Activated naive CD4-positive, alpha-beta T cell treated with anti-CD3 and anti-CD28 coated beads, Interleukin-2, amount 50 U/mL, for 16 hours (primary cell): ENCODE data around the gene TTN.

Experiments
- DNase-seq: peaks from one replicate; pipeline ENCODE4 v3.0.0-alpha.2; 2020

TTN gene

DNA sequence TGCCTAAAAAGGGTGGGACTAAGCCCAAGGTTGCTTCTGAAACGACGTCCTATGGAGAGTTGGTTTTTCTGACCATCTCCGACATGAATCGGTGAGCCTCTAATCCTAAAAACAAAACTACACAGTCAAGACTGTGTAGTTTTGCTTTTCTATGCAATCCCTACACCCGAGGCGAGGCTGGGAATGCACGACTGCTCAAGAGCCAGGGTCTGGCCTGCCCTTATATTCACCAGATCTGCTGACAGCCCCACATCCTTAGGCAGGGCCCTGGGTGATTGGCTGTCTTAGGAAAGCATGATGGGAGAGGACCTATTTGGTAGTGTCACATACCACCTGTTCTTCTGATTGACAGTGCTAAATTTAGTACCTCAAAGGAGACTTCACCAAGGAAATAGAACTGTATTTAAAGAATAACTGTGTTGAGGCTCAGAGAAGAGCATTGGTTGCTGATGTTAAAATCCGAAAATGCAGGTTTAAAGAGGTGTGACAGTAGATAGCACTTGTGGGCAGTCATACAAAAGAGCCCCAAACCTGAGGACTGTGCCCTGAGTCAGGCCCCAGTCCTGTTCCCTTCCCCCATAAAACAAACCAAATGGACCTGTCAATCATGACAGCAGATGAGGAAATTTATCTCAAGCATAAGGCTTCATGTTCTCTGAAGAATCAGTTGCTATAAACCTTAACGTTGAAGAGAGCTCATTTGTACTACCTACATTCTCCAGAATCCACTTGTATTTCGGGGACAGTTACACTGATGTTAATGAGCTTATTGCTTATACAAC, at the start of gene TTN:
Gene TTN (minus strand): TSS at position 197 of the 782 bp plus-strand sequence. CDS start 2,781 bp downstream, outside the sequence.
- no peak for DNase-seq

DNA sequence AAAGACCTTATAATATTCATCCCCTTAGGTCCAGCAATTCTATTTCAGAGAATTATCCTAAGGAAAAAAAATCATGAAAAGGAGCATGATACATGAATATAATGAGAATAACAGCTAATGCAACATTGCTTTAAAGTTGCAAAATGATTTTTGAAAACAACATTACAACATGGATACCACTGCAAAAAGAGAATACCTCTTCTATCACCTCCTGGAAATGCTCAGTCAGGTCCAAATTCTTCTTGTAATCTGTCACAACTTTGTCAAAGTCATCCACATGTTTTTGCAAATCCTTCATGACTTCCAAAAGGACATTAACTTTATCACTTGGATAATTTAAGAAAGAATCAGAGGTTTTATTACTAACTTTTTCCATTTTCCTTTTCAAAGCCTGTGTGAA, 47.9 kb upstream of the TTN start:
- no peak for DNase-seq

GRCh38 chr2:178848335-178848734, 41.1 kb upstream of the TTN start:
- DNase-seq = no peak

- DNase-seq = no peak
Measured at GRCh38 chr2:178846458-178846802, 39.2 kb upstream of the TTN start.

DNA sequence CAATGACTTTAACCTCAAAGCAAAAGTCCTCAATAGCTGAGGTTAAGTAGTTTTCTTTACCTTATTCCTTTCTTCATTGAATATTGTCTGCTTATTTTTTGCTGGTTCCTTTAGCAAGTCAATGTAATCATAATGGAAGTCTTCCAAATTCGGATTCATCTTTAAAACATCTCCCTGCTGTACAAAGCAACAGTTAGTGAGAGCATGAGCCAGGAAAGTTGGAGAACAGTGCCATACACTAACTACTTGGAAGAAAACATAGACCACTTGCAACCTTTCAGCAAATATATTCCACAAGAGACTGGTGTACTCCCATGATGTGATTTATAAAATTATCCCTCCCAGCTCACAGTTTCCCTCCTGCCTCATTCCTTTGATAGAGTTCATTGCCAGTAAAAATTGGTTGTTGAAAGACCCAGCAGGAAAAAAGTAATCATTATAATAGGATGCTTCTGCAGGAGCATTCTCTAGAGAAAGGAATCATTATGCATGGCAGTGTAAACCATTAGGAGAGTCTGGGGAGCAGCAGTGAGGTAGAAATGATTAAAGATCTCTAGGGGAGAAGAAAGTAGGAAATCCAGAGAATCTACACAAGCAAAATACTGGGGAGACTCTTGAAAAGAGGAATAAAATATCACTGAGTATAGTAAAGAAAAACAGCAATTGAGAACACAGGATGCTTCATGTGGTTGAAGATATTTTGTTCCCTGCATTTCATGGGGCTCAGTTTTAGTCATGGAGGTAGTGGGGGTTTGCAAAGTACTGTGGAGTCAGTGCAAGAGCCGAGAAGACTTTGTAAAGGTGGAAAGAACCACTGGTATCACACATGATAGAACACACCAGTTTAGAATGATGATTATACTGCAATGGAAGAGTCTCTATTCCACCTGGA, 38.6 kb upstream of the TTN start:
- no peak for DNase-seq

GRCh38 chr2:178844701-178845100, 37.5 kb upstream of the TTN start:
- no peak for DNase-seq

GRCh38 chr2:178844269-178844668, 37.0 kb upstream of the TTN start:
- no peak for DNase-seq

DNA sequence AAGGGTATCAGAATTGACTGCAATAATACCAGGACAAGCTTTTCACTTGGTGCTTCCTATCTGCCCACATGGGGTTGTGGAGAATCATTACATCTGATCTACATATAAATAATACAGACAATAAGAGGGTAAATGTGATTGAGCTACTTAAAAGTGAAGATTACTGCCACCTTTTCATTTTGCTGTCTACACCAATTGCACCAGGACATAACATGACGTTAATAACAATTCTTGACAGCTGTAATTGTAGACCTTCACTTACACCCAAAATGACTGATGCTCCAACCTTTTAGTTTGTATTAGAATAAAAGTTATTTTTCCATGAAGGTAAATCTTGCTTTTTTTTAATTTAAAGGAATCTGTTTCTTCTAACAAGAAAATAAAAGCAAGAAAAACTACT, 36.5 kb upstream of the TTN start:
- no peak for DNase-seq

DNA sequence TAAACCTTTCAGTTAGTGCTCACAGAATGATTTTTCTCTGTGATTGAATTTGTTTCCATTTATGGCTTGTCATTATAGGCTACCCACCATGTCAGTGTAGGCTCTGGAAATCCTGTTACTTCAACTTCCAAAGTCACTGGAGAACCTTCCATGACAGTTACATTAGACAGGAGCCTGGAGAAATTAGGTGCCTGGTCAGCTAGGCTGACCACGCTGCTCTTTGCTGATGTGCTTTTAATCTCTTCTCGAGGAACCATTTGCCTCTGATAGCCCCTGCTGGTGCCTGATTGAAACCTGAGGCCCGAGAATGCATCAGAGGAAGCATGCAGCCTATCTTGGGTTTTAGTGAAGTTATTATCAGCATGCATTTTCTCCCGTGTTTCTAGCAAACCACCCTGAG, 29.6 kb upstream of the TTN start:
- no peak for DNase-seq

GRCh38 chr2:178834086-178834485, 26.9 kb upstream of the TTN start:
- DNase-seq = no peak

DNA sequence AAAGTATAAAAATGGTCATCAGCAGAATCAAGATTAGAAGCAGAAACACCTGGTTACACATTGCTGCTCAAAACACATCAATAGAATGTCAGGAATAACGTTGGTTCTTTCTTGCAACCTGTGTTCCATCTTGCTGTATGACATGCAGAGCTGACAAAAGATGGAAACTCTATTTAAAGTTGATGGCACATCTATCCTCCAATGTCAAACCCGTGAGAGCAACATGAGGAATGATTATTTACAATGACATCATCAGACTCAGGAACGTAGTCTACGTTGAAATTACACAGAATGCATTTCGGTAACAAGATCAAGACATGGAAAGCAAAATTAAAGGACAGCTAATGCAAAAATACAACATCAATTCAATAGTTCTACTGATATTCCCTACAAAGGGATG, 26.2 kb upstream of the TTN start:
- DNase-seq = no peak

DNA sequence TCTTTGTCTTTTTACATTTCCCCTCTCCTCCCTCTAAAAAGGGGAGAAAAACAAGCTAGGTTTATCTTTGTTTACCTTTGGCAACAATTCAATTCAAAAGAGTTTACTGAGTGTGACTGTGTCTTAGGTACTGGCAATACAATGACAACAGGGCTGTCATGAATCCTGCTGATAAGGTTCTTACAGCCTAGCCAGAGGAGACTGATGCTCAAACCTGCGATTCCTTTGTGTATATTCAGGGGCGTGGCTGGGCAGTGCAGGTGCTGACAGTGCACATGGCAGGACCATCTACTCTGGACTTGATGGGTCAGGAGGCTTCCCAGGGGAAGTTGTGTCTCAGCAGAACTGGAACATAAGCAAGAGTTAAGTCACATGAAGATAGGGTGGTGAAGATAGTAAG, 23.2 kb upstream of the TTN start:
- no peak for DNase-seq

DNA sequence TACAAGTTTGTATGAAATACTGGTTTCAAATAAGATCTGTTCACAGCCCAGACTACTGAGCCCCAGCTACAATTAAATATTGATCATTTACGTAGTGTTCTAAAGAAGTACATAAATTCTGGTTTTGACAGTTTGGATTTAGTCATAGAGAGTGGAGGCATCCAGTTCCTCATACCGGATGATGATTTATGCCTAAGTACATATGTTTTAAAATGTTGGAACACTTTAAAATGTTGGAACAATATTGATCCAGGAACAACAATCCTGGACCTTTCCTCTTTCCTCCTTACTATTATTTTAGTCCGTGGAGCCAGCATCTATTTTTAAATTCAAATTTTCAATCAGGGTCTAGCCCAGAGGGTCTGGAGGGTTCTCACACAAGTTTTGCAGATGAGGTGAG, 22.8 kb upstream of the TTN start:
- no peak for DNase-seq

DNA sequence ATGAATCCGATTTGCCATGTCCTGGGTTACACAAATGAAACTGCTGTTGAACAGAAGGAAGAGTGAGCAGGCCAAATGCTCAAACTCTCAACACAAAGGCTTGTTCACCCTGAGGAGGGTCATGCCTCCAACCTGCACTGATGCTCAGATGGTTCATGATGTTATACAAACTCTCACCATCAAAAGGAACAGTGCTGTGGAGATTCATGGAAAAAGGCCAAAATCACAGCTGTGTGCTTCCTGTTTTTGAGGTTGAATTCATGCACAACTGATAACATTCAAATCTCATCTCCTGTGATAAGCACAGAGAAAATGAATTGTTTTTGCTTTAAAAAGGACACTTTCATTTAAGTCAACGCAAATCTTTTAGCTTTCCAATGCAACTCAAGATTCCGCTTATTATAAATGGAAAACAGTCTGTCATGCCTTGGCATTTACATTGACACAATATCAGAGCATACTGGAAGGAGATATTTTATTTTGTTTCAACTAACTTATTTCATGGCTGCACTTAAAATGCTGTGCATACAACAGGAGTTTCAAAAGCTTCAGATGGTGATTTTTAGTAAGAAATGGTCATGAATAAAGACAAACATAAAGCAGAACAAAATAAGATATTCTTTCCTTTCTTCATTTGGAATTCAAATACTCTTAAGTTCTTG, 22.2 kb upstream of the TTN start:
- DNase-seq = no peak

DNA sequence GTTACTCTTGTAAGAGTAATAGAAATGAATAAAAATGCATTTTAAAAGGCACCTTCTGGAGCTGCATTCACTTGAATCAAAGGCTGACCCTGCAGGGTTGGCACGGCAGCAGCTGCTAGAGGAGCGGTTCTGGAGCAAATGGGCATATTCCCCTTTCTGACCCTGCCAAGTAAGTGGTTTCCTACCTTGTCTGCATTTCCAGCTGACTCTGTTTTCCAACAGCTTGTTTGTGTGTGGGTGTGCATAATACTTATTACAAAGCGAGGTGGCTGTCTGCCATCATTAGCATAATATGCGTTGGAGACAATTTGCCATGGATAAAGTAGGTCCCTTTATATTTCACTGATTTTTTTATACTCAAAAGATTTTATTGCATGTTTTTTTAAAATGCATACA, 21.3 kb upstream of the TTN start:
- no peak for DNase-seq

DNA sequence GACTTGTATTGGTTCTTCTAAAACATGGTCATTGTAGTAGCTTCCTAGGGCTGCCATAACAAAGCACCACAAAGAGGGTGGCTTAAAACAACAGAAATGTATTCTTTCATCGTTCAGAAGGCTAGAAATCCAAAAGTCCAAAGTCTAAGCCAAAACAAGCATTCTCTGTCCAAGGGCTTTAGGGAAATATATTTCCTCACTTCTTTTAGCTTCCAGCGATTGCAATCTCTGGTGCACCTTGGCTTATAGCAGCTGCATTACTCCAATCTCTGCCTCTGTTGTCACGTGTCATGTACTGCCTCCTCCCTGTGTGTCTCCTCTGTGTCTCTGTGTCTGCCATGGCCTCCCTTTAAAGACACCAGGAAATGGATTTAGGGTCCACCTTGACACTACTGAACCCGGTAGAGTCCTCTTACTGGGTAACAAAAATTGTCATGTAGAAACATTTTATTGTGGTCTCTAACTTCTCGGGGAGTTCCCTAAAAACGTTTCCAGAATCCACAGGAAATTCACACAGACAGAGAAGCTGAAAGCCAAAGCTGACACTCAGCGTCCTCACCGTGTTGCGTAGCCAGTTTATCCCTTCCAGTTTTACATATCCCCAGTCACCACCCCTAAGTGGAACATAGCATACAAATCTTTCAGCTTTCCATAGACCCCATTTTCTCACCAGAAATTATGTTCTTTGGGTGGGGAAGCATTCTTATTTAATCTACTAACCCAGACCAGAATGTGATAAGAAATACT, 20.7 kb upstream of the TTN start:
- no peak for DNase-seq

DNA sequence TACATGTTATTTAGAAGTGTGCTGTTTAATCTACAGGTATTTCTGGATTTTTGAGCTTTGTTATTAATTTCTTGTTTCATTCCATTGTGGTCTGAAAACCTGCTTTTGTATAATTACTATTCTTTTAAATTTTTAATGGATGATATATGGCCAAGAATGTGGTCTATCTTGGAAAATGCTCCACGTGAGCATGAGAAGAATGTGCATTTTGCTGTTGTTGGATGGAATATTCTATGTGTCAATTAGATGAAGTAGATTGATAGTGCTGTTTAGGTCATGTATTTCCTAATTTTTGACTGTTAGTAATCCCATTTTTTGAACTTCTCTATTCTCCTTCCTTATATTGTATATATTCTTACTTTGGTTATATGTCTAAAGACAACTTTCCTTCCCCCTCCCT, 19.9 kb upstream of the TTN start:
- DNase-seq = no peak

- DNase-seq = no peak
Measured at GRCh38 chr2:178825183-178825582, 18.0 kb upstream of the TTN start.

DNA sequence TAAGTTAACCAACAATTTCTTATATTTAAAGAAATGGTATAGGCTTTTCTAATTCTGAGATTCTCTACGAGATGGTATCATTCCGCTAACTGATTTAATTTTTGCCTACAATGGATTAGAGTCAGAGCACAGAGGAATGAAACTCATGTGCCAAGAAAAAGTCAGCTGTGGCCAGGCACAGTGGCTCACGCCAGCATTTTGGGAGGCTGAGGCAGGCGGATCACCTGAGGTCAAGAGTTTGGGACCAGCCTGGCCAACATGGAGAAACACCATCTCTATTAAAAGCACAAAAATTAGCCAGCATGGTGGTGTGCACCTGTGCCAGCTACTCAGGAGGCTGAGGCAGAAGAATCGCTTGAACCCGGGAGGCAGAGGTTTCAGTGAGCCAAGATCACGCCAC, 17.0 kb upstream of the TTN start:
- DNase-seq = no peak

GRCh38 chr2:178819992-178820391, 12.8 kb upstream of the TTN start:
- no peak for DNase-seq

DNA sequence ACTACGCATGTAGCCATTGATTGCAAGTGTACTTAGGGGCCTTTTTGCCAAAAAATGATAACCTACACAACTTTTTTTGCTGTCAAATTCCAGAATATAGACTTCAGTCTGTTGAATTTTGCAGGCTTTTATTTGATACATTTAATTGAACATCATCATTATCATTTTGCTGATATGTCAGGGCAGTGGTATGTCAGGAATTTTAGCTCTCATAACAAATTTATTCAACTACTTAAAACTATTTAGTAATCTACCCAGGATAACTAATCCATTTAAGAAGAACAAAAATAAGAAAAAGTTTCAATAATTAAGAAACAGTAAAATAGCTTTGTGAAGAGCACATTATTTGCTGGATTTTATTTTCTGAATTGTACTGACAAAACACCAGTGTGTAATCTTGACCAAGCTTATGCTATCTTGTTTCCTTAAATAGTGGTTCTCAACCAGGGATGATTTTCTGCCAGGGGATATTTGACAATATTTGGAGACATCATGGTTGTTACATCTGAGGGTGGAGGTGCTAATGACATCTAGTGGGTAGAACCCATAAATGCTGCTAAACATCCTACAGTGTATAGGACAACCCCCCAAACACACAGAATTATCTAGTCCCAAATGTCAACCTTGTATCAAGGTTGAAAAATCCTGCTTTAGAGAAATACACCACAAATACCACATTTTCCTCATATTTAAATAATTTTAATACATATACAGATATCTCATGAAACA, 12.1 kb upstream of the TTN start:
- DNase-seq = no peak

DNA sequence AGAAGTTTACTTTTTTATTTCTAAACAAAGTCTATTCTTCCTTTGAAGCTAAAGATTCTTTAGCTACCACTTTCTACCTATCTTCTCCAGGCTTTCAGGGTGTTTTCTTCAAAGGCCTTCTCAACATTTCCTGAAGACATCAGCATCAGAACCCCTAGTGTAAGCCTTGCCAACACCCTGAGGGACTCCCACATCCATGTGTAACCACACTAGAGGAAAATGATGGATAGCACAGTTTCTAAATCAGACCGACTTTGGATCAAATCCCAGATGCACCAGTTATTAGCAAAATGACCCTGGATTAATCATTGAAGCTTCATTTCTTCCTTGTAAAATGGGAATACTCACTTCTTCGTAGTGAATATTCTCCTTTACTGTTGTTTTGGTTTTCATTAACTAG, 4.7 kb upstream of the TTN start:
- DNase-seq = no peak
